GM21717 (cell line): Measurements from ENCODE around the gene UCHL5.

ENCODE experiments used
- ATAC-seq: cut with Tn5 transposase; IDR thresholded peaks from one replicate; pipeline ENCODE4 v1.9.1; 2021; ENCODE audit warnings: mild to moderate bottlenecking, moderate library complexity; ENCODE audit not compliant: unreplicated experiment

UCHL5 gene

GRCh38 chr1:192973202-192973601, 86.0 kb downstream of the UCHL5 start:
- ATAC-seq, result no peak

GRCh38 chr1:192969091-192969490, 90.1 kb downstream of the UCHL5 start:
- no peak for ATAC-seq

GRCh38 chr1:192968323-192968722, 90.8 kb downstream of the UCHL5 start:
- no peak for ATAC-seq

GRCh38 chr1:192967901-192968300, 91.3 kb downstream of the UCHL5 start:
- no peak for ATAC-seq

- ATAC-seq, result no peak
These were observed 91.8 kb downstream of the UCHL5 start for GRCh38 chr1:192967211-192967877.

GRCh38 chr1:192966073-192966472, 93.1 kb downstream of the UCHL5 start:
- no peak for ATAC-seq

GRCh38 chr1:192962901-192963300, 96.3 kb downstream of the UCHL5 start:
- ATAC-seq, result no peak
